ENCODE results near the gene ACSS2. TPM values are rescaled to one million over a fixed set of nuclear protein-coding genes. Genes with fewer than 3 reads are reported as not detected.
"Not testable (repeated sequence)": the region's sequence is repeated elsewhere in the genome, so short reads cannot be mapped to it uniquely, and the experiment has no call there.

Gene ACSS2
- total RNA-seq, 2 donors from 2014 or later: 17.0 to 34.2 TPM

DNA sequence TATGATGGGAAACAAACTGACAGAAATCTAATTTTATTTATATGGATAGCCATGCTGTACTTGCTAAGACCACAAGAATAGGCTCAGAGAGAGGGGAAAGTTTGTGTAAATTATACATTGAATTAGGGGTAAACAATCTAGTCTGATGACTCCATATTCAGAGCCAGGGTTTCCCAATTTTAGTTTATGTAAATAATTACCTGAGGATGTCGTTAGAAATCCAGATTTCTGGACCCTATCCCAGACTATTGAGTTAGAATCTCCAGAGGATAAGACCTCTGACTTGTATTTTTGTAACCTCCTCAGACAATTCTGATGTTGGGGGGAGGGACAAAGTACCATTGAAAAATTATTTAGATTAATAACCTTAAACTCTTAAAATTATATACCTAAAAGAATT is 18.3 kb downstream of the ACSS2 start:
- Histone ChIP-seq H3K4me1 (ENCODE audit: control insufficient read depth, insufficient read depth, low read length) (peaks cover 3% of the 10 kb centered on the region), H3K27ac (ENCODE audit: low read depth, low read length) (no peak overlapping the region), H3K9me3 (ENCODE audit: control insufficient read depth, low read length) (no peaks in the 10 kb centered on the region), H3K27me3 (ENCODE audit: control insufficient read depth, insufficient read depth, low read length, poor library complexity, severe bottlenecking) (no peaks in the 10 kb centered on the region), H3K36me3 (ENCODE audit: control insufficient read depth, insufficient read depth, low read length) (no peaks in the 10 kb centered on the region), H3K4me3 (ENCODE audit: low read length) (no peak overlapping the region), H3K9ac (ENCODE audit: extremely low read depth, low read length, poor library complexity, severe bottlenecking) (no peak overlapping the region)
- Mint-ChIP-seq H3K27me3 (ENCODE audit: insufficient read depth) (no peaks in the 10 kb centered on the region), H3K27ac (no peak overlapping the region), H3K36me3 (ENCODE audit: low read depth) (peaks cover 14% of the 10 kb centered on the region), H3K4me3 (no peak overlapping the region), H3K4me1 (peaks cover 6% of the 10 kb centered on the region), H3K9me3 (peaks cover 13% of the 10 kb centered on the region)
- TF ChIP-seq, protein P1, sequence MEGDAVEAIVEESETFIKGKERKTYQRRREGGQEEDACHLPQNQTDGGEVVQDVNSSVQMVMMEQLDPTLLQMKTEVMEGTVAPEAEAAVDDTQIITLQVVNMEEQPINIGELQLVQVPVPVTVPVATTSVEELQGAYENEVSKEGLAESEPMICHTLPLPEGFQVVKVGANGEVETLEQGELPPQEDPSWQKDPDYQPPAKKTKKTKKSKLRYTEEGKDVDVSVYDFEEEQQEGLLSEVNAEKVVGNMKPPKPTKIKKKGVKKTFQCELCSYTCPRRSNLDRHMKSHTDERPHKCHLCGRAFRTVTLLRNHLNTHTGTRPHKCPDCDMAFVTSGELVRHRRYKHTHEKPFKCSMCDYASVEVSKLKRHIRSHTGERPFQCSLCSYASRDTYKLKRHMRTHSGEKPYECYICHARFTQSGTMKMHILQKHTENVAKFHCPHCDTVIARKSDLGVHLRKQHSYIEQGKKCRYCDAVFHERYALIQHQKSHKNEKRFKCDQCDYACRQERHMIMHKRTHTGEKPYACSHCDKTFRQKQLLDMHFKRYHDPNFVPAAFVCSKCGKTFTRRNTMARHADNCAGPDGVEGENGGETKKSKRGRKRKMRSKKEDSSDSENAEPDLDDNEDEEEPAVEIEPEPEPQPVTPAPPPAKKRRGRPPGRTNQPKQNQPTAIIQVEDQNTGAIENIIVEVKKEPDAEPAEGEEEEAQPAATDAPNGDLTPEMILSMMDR (conservative IDR thresholded peaks at IDR 0.05): no peak
- WGBS, 2 experiments (ENCODE audit: insufficient coverage in 1 of 2, insufficient read length in 1 of 2): 88 to 100% methylated on average over 1 of the region's 1 CpG
- DNase-seq: no peak

DNA sequence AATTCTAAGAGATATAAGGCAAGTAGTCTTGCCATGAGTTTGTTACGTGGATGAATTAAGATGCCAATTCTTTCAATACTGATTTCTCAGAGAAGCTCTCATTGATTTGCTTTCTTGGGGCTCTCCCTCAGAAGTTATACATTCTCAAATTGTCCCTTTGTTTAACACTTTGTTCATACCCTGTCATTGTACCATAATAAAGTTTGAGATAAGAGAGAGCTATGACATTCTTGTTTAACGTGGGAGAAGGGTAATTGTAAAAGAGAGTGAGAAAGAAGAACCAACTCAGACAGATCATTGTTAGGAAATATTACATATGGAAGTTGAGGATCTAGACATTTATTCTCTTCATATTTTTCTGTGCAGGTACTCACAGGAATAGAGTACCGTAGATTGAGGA is 19.1 kb downstream of the ACSS2 start:
- peaks cover 16% of the 10 kb centered on the region for H3K9me3 Mint-ChIP-seq
- Histone ChIP-seq H3K4me1 (ENCODE audit: control insufficient read depth, insufficient read depth, low read length) (peaks cover 3% of the 10 kb centered on the region), H3K27ac (ENCODE audit: low read depth, low read length) (no peak overlapping the region), H3K9me3 (ENCODE audit: control insufficient read depth, low read length) (no peaks in the 10 kb centered on the region), H3K9ac (ENCODE audit: extremely low read depth, low read length, poor library complexity, severe bottlenecking) (no peak overlapping the region), H3K4me3 (ENCODE audit: low read length) (no peak overlapping the region), H3K27me3 (ENCODE audit: control insufficient read depth, insufficient read depth, low read length, poor library complexity, severe bottlenecking) (no peaks in the 10 kb centered on the region), H3K36me3 (ENCODE audit: control insufficient read depth, insufficient read depth, low read length) (no peaks in the 10 kb centered on the region)
- no peak overlapping the region for H3K4me3 Mint-ChIP-seq
- 93 to 100% methylated on average over 1 to 3 of the region's 3 CpGs for WGBS, 2 experiments (ENCODE audit: insufficient coverage in 1 of 2, insufficient read length in 1 of 2)
- TF ChIP-seq, protein P1 (conservative IDR thresholded peaks at IDR 0.05): no peak
- no peaks in the 10 kb centered on the region for H3K27me3 Mint-ChIP-seq (ENCODE audit: insufficient read depth)
- no peak overlapping the region for H3K27ac Mint-ChIP-seq
- H3K4me1 Mint-ChIP-seq: peaks cover 2% of the 10 kb centered on the region
- DNase-seq: no peak
- H3K36me3 Mint-ChIP-seq (ENCODE audit: low read depth): peaks cover 16% of the 10 kb centered on the region

DNA sequence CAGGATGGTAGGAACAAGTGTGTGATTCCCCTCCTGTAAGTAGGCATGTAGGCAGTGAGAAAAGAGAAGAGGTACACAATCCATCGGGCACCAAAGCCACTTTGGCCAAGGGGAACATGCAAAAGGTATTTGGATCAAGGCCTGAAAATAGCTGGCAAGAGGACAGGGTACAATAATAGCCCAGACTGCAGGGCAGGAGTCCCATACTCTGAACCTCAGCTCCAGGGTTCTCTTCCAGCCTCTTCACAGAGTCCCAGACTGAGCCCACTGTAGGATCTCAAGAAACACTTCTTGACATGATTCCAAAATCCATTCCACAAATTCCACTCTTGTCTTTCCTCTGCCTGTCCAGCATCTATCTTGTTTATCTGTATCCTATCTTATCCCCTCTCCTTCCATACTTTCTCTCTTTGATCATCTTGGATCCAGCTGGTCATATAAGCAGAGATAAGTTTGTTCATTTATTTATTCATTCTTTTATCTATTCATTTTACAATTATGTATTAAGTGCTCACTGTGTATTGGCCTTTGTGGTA is 19.7 kb downstream of the ACSS2 start:
- no peak overlapping the region for H3K4me3 Mint-ChIP-seq

DNA sequence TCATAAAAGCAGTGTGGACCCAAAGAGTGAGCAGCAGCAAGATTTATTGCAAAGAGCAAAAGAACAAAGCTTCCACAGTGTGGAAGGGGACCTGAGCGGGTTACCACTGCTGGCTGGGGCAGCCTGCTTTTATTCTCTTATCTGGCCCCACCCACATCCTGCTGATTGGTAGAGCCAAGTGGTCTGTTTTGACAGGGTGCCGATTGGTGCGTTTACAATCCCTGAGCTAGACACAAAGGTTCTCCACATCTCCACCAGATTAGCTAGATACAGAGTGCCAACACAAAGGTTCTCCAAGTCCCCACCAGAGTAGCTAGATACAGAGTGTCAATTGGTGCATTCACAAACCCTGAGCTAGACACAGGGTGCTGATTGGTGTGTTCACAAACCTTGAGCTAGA is 21.7 kb downstream of the ACSS2 start:
- not testable (repeated sequence) for H3K4me3 Mint-ChIP-seq; H3K4me3 ChIP-seq (ENCODE audit: low read length); H3K9me3 ChIP-seq (ENCODE audit: control insufficient read depth, low read length); DNase-seq; H3K36me3 ChIP-seq (ENCODE audit: control insufficient read depth, insufficient read depth, low read length); H3K9ac ChIP-seq (ENCODE audit: extremely low read depth, low read length, poor library complexity, severe bottlenecking); H3K27ac ChIP-seq (ENCODE audit: low read depth, low read length); H3K4me1 ChIP-seq (ENCODE audit: control insufficient read depth, insufficient read depth, low read length); H3K27me3 Mint-ChIP-seq (ENCODE audit: insufficient read depth); H3K27ac Mint-ChIP-seq; H3K4me1 Mint-ChIP-seq; H3K27me3 ChIP-seq (ENCODE audit: control insufficient read depth, insufficient read depth, low read length, poor library complexity, severe bottlenecking)
- Mint-ChIP-seq H3K36me3 (ENCODE audit: low read depth) (peaks cover 16% of the 10 kb centered on the region), H3K9me3 (peaks cover 16% of the 10 kb centered on the region)
- WGBS, 2 experiments (ENCODE audit: insufficient coverage in 1 of 2, insufficient read length in 1 of 2): no CpG with 5 or more reads among the region's 3 CpGs

More for the DNA sequence above, 19.7 kb downstream of the ACSS2 start:
- 90 to 92% methylated on average over 1 of the region's 1 CpG for WGBS, 2 experiments (ENCODE audit: insufficient coverage in 1 of 2, insufficient read length in 1 of 2)
- Histone ChIP-seq H3K36me3 (ENCODE audit: control insufficient read depth, insufficient read depth, low read length) (no peaks in the 10 kb centered on the region), H3K27me3 (ENCODE audit: control insufficient read depth, insufficient read depth, low read length, poor library complexity, severe bottlenecking) (no peaks in the 10 kb centered on the region), H3K4me1 (ENCODE audit: control insufficient read depth, insufficient read depth, low read length) (no peaks in the 10 kb centered on the region), H3K27ac (ENCODE audit: low read depth, low read length) (no peak overlapping the region), H3K9ac (ENCODE audit: extremely low read depth, low read length, poor library complexity, severe bottlenecking) (no peak overlapping the region), H3K4me3 (ENCODE audit: low read length) (no peak overlapping the region), H3K9me3 (ENCODE audit: control insufficient read depth, low read length) (no peaks in the 10 kb centered on the region)
- TF ChIP-seq, protein P1 (conservative IDR thresholded peaks at IDR 0.05): no peak
- Mint-ChIP-seq H3K27me3 (ENCODE audit: insufficient read depth) (no peaks in the 10 kb centered on the region), H3K27ac (no peak overlapping the region), H3K9me3 (peaks cover 16% of the 10 kb centered on the region), H3K36me3 (ENCODE audit: low read depth) (peaks cover 16% of the 10 kb centered on the region), H3K4me1 (no peaks in the 10 kb centered on the region)
- DNase-seq: no peak

DNA sequence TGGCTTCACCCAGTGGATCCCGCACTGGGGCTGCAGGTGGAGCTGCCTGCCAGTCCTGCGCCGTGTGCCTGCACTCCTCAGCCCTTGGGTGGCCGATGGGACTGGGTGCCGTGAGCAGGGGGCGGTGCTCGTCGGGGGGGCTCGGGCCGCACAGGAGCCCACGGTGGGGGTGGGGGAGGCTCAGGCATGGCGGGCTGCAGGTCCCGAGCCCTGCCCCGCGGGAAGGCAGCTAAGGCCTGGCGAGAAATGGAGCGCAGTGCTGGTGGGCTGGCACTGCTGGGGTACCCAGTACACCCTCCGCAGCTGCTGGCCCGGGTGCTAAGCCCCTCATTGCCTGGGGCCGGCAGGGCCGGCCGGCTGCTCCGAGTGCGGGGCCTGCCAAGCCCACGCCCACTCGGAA is 22.3 kb downstream of the ACSS2 start:
- peaks cover 16% of the 10 kb centered on the region for H3K9me3 Mint-ChIP-seq

More for the DNA sequence above, 22.3 kb downstream of the ACSS2 start:
- H3K27me3 Mint-ChIP-seq (ENCODE audit: insufficient read depth); H3K9me3 ChIP-seq (ENCODE audit: control insufficient read depth, low read length); H3K9ac ChIP-seq (ENCODE audit: extremely low read depth, low read length, poor library complexity, severe bottlenecking); H3K27me3 ChIP-seq (ENCODE audit: control insufficient read depth, insufficient read depth, low read length, poor library complexity, severe bottlenecking); H3K27ac ChIP-seq (ENCODE audit: low read depth, low read length); H3K4me1 ChIP-seq (ENCODE audit: control insufficient read depth, insufficient read depth, low read length); DNase-seq; H3K4me3 Mint-ChIP-seq; H3K4me1 Mint-ChIP-seq; H3K36me3 ChIP-seq (ENCODE audit: control insufficient read depth, insufficient read depth, low read length); H3K27ac Mint-ChIP-seq; H3K4me3 ChIP-seq (ENCODE audit: low read length): not testable (repeated sequence)
- 93 to 100% methylated on average over 1 to 22 of the region's 26 CpGs for WGBS, 2 experiments (ENCODE audit: insufficient coverage in 1 of 2, insufficient read length in 1 of 2)
- H3K36me3 Mint-ChIP-seq (ENCODE audit: low read depth): peaks cover 16% of the 10 kb centered on the region

All from endodermal cell (in vitro differentiated cells).